ENCODE measurements around the gene BSDC1. TPM values are rescaled to one million over a fixed set of nuclear protein-coding genes. Genes with fewer than 3 reads are reported as not detected.

The BSDC1 gene
- total and polyA plus RNA-seq, 2 of the 13 experiments (the other 11 are each of a cell fraction or from before 2014, with no cell fraction given), result 40.3 to 64.2 TPM

DNA sequence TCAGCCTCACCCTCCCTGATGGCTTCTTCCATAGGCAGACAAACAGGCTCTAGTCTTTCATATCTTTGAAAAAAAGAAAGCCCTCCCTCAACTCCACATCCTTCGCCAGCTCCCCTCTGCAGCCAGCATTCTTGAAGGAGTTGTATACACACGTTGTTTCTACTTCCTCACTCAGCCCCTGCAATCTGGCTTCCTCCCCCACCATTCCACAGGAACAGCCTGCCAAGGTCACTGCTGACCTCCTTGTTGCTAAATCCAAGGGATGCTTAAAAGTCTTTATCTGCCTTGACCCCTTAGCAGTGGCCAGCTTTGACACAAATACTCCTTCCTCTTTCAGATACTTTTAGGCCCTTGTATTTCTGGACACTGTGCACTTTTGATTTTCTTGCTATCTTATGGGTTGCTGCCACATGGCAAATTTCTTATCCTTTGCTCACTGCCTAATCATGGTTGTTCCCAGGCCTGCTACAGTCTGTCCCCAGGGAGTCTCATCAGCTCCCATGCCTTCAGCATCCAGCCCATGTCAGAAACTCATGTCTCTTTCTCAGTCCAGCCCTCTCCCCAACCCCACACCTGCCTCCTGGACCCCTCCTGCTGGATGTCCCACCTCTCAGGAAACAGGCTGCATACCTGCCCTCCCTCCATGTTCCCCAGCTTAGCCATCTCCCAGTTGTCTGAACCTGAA, 40.2 kb downstream of the BSDC1 start (continued):
- TF ChIP-seq RELA (CRISPR knock-in tag; IDR thresholded peaks at IDR 0.05) (no peak), ZNF782 (CRISPR knock-in tag; IDR thresholded peaks at IDR 0.05; ENCODE audit: borderline replicate concordance) (no peak), HOXA9 (CRISPR knock-in tag; IDR thresholded peaks at IDR 0.05; ENCODE audit: borderline replicate concordance) (no peak), SIN3A (IDR thresholded peaks at IDR 0.05; ENCODE audit: borderline replicate concordance, low read depth, low read length) (no peak), SP2 (CRISPR knock-in tag; IDR thresholded peaks at IDR 0.05) (no peak), ZNF747 (CRISPR knock-in tag; IDR thresholded peaks at IDR 0.05; ENCODE audit: borderline replicate concordance) (no peak), ZMYM4 (CRISPR knock-in tag; IDR thresholded peaks at IDR 0.05) (no peak)

- Histone ChIP-seq H3K4me2 (ENCODE audit: low read depth, low read length) (peak overlapping the region; percentile 80), H3K9me3 (ENCODE audit: low read length) (no peaks in the 10 kb centered on the region), H3K36me3 (replicated peaks in 1 of 2; ENCODE audit: control insufficient read depth in 1 of 2, insufficient read depth in 2 of 2, low read length in 2 of 2) (no peaks in the 10 kb centered on the region), H3K4me3 (replicated peaks in 1 of 3; ENCODE audit: insufficient read depth in 1 of 3, low read depth in 2 of 3, low read length in 3 of 3) (no peak overlapping the region), H3K9ac (ENCODE audit: insufficient read depth, low read depth, low read length) (no peak overlapping the region; the same call in 1 of the 2 replicates), H3K27ac (ENCODE audit: extremely low read length, insufficient read depth, low read length) (peak overlapping the region; percentile 92), H3K79me2 (ENCODE audit: insufficient read depth, low read length) (no peaks in the 10 kb centered on the region), H2AFZ (ENCODE audit: low read length) (no peak overlapping the region), H3K4me1 (ENCODE audit: insufficient read depth, low read length) (peaks cover 63% of the 10 kb centered on the region), H4K20me1 (ENCODE audit: insufficient read depth, low read length) (no peaks in the 10 kb centered on the region), H3K27me3 (ENCODE audit: control insufficient read depth in 1 of 2, insufficient read depth in 2 of 2, low read length in 2 of 2) (no peaks in the 10 kb centered on the region)
- intact Hi-C loops (cut with micrococcal nuclease; ENCODE audit: unreplicated experiment), result no loop called here
- POLR2A ChIA-PET, result interaction anchor here (1.0 to 10.1 kb wide), 9 partner anchors 11 to 138 kb away, joined by 3 to 222 read pairs (median 17); partner anchors contain the start of genes BSDC1, HDAC1 and MARCKSL1
- no peak for DNase-seq (ENCODE audit: low spot score)
- BruUV-seq (replicated peaks), result no TSS peak
- CTCF ChIA-PET (ENCODE audit: low intra/inter-chr PET ratio, low total read pairs), result no interaction called here
- no peak for ATAC-seq
- FAIRE-seq, result no peak
- 90% methylated on average over 2 of the region's 2 CpGs for WGBS (ENCODE audit: low lambda C conversion rate)
- in situ Hi-C loops (cut with HindIII; ENCODE audit: extremely low pct_ligation_motif_present, low pct_unique_long_range_greater_than_20kb), result no loop called here
- TF ChIP-seq HDAC2 (CRISPR knock-in tag; IDR thresholded peaks at IDR 0.05), result no peak
- no peak for TF ChIP-seq STAT6 (CRISPR knock-in tag; IDR thresholded peaks at IDR 0.05; ENCODE audit: borderline replicate concordance)
- no peak for TF ChIP-seq NRL (CRISPR knock-in tag; IDR thresholded peaks at IDR 0.05; ENCODE audit: borderline replicate concordance)
- TF ChIP-seq, protein P1, sequence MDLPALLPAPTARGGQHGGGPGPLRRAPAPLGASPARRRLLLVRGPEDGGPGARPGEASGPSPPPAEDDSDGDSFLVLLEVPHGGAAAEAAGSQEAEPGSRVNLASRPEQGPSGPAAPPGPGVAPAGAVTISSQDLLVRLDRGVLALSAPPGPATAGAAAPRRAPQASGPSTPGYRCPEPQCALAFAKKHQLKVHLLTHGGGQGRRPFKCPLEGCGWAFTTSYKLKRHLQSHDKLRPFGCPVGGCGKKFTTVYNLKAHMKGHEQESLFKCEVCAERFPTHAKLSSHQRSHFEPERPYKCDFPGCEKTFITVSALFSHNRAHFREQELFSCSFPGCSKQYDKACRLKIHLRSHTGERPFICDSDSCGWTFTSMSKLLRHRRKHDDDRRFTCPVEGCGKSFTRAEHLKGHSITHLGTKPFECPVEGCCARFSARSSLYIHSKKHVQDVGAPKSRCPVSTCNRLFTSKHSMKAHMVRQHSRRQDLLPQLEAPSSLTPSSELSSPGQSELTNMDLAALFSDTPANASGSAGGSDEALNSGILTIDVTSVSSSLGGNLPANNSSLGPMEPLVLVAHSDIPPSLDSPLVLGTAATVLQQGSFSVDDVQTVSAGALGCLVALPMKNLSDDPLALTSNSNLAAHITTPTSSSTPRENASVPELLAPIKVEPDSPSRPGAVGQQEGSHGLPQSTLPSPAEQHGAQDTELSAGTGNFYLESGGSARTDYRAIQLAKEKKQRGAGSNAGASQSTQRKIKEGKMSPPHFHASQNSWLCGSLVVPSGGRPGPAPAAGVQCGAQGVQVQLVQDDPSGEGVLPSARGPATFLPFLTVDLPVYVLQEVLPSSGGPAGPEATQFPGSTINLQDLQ (CRISPR knock-in tag; IDR thresholded peaks at IDR 0.05), result no peak
- TF ChIP-seq CREBL2 (CRISPR knock-in tag; IDR thresholded peaks at IDR 0.05; ENCODE audit: borderline replicate concordance), result no peak
- TF ChIP-seq ARID3A (IDR thresholded peaks at IDR 0.05; ENCODE audit: low read depth, low read length), result no peak
- TF ChIP-seq CBX1 (IDR thresholded peaks at IDR 0.05; ENCODE audit: low read depth), result no peak
Observed at GRCh38 chr1:32353431-32353830, 40.8 kb downstream of the BSDC1 start.

All from HepG2 (cell line).